ENCODE data around the gene FOXN3. TPM values are rescaled to one million over a fixed set of nuclear protein-coding genes. Genes with fewer than 3 reads are reported as not detected.
"Not testable (repeated sequence)": the region's sequence is repeated elsewhere in the genome, so short reads cannot be mapped to it uniquely, and the experiment has no call there.

Gene FOXN3
- total RNA-seq, 1 donor from 2014 or later, result 131 TPM

- intact Hi-C loops (cut with micrococcal nuclease), result no loop called here
- peaks cover 21% of the 10 kb centered on the region for H3K36me3 Mint-ChIP-seq (ENCODE audit: low read depth)
Measured at GRCh38 chr14:89212386-89213235, 204.4 kb downstream of the FOXN3 start.

GRCh38 chr14:89209558-89209957 is 207.5 kb downstream of the FOXN3 start:
- DNase-seq (ENCODE audit: low spot score), result no peak
- Mint-ChIP-seq H3K4me3 (ENCODE audit: low read depth) (no peak overlapping the region), H3K27ac (no peak overlapping the region), H3K36me3 (ENCODE audit: low read depth) (peaks cover 21% of the 10 kb centered on the region), H3K4me1 (ENCODE audit: low read depth) (no peaks in the 10 kb centered on the region), H3K27me3 (ENCODE audit: low read depth) (no peaks in the 10 kb centered on the region), H3K9me3 (no peaks in the 10 kb centered on the region)
- intact Hi-C loops (cut with micrococcal nuclease), result no loop called here

More at GRCh38 chr14:89212386-89213235, 204.4 kb downstream of the FOXN3 start:
- Mint-ChIP-seq H3K4me3 (ENCODE audit: low read depth) (no peak overlapping the region), H3K27ac (no peak overlapping the region), H3K27me3 (ENCODE audit: low read depth) (no peaks in the 10 kb centered on the region), H3K9me3 (no peaks in the 10 kb centered on the region), H3K4me1 (ENCODE audit: low read depth) (peaks cover 1% of the 10 kb centered on the region)
- DNase-seq (ENCODE audit: low spot score), result no peak

DNA sequence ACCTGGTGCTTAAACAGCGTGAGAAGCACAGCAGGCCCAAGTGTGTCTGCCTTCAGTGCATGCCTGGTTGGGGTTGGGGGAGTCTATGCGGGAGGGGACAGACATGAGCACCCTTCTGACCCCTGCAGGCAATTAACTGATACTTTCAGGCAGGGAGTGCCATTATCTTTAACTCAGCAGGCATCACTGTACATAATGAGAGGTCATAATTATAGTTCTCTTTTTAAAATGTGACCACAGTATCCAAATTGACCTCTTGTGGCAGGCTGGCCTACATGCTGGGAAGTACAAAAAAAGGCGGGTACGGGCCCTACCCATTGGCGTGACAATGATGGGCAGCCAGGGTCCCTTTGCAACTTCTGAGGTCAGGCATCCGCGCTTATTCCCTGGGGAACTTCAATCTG is 209.1 kb downstream of the FOXN3 start:
- H3K9me3 Mint-ChIP-seq, result no peaks in the 10 kb centered on the region
- DNase-seq (ENCODE audit: low spot score), result no peak
- peaks cover 22% of the 10 kb centered on the region for H3K36me3 Mint-ChIP-seq (ENCODE audit: low read depth)
- H3K27me3 Mint-ChIP-seq (ENCODE audit: low read depth), result no peaks in the 10 kb centered on the region
- intact Hi-C loops (cut with micrococcal nuclease), result no loop called here
- H3K27ac Mint-ChIP-seq, result no peak overlapping the region
- H3K4me3 Mint-ChIP-seq (ENCODE audit: low read depth), result no peak overlapping the region
- no peaks in the 10 kb centered on the region for H3K4me1 Mint-ChIP-seq (ENCODE audit: low read depth)

DNA sequence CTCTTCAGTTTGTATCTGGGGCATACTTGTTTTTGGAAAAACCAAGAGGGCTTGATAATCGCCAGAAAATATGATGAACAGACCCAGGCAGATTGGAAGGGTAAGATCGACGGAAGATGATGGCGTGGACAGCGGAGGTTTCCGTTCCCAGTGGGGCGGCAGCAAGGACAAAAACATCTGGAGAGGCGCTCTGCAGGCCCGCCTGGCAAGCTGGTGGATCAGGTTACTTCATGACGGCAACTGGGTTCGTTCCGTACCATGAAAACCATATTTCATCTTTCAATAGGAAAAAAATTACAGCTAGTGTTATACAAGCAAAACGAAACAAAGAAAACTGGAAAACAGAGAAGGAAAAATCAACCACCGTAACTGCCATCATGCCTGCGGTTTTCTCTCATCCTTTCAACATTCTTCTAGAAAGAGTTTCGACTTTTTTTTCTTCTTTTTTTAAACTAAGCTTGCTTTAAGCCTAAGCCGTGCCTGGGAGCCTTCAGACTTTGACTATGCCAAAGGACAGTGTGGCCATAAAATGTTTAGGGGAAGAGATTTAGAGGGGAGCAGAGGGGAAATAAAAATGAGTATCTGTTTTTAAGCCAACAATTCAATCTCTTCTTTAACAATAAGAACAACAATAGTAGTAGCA is 210.5 kb downstream of the FOXN3 start:
- H3K36me3 Mint-ChIP-seq (ENCODE audit: low read depth), result peaks cover 22% of the 10 kb centered on the region
- H3K27ac Mint-ChIP-seq, result no peak overlapping the region
- H3K4me3 Mint-ChIP-seq (ENCODE audit: low read depth), result no peak overlapping the region
- no peaks in the 10 kb centered on the region for H3K9me3 Mint-ChIP-seq
- peaks cover 13% of the 10 kb centered on the region for H3K4me1 Mint-ChIP-seq (ENCODE audit: low read depth)
- intact Hi-C loops (cut with micrococcal nuclease), result no loop called here
- no peaks in the 10 kb centered on the region for H3K27me3 Mint-ChIP-seq (ENCODE audit: low read depth)
- no peak for DNase-seq (ENCODE audit: low spot score)

DNA sequence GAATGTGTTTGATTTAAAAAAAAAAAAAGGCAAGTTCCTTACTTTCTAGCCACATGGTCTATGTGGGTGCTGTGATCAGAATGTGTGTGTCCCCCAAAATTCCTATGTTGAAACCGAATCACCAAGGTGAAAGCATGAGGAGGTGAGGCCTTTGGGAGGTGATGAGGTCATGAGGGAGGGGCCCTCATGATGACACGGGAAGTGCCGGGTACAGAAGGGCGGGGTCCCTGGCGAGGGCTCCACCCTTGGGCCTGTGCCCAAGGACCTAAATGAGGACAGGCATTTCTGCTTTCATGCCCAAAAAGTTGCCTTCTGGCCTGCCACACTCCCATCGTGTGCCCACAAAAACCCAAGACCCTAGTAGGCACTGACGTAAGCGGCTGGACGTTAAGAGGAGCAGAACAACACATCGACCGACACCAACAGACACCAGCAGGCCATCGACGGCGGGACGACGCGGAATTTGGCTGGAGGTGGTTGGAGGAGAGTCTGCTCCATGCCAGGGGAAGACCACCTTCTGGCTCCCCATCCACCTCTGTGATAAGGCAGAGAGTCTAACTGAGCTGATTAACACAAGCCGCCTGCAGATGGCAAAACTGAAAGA is 211.8 kb downstream of the FOXN3 start:
- peaks cover 13% of the 10 kb centered on the region for H3K4me1 Mint-ChIP-seq (ENCODE audit: low read depth)

GRCh38 chr14:89202413-89203190 is 214.4 kb downstream of the FOXN3 start:
- Mint-ChIP-seq H3K4me3 (ENCODE audit: low read depth) (no peak overlapping the region), H3K36me3 (ENCODE audit: low read depth) (peaks cover 31% of the 10 kb centered on the region), H3K4me1 (ENCODE audit: low read depth) (peaks cover 20% of the 10 kb centered on the region), H3K9me3 (no peaks in the 10 kb centered on the region), H3K27me3 (ENCODE audit: low read depth) (no peaks in the 10 kb centered on the region), H3K27ac (no peak overlapping the region)
- intact Hi-C loops (cut with micrococcal nuclease), result no loop called here
- no peak for DNase-seq (ENCODE audit: low spot score)

More for the DNA sequence above, 211.8 kb downstream of the FOXN3 start:
- intact Hi-C loops (cut with micrococcal nuclease), result no loop called here
- no peaks in the 10 kb centered on the region for H3K9me3 Mint-ChIP-seq
- no peaks in the 10 kb centered on the region for H3K27me3 Mint-ChIP-seq (ENCODE audit: low read depth)
- H3K27ac Mint-ChIP-seq, result no peak overlapping the region
- H3K4me3 Mint-ChIP-seq (ENCODE audit: low read depth), result no peak overlapping the region
- no peak for DNase-seq (ENCODE audit: low spot score)
- peaks cover 18% of the 10 kb centered on the region for H3K36me3 Mint-ChIP-seq (ENCODE audit: low read depth)

DNA sequence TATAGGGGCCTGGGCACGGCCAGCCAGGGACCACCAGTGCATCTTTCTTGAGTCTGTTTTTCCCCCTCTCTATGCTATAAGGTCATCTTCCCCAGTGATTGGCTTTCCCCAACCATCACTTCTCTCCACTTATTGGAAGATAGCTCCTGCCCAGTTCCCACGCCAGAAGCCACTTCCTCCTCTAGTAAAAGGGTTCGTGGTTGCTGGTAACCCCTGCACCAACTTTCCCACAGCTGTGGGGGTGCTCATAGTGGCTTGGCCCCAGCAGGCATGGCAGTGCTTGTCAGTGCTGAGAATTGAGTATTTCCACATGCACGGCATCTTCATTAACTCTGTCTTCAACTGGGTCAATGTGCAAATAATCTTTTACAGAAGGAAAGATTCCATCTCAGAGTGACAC is 215.4 kb downstream of the FOXN3 start:
- Mint-ChIP-seq H3K36me3 (ENCODE audit: low read depth) (peaks cover 39% of the 10 kb centered on the region), H3K27me3 (ENCODE audit: low read depth) (no peaks in the 10 kb centered on the region), H3K9me3 (no peaks in the 10 kb centered on the region), H3K4me3 (ENCODE audit: low read depth) (no peak overlapping the region), H3K27ac (no peak overlapping the region), H3K4me1 (ENCODE audit: low read depth) (peaks cover 24% of the 10 kb centered on the region)
- intact Hi-C loops (cut with micrococcal nuclease), result no loop called here
- DNase-seq (ENCODE audit: low spot score), result no peak

DNA sequence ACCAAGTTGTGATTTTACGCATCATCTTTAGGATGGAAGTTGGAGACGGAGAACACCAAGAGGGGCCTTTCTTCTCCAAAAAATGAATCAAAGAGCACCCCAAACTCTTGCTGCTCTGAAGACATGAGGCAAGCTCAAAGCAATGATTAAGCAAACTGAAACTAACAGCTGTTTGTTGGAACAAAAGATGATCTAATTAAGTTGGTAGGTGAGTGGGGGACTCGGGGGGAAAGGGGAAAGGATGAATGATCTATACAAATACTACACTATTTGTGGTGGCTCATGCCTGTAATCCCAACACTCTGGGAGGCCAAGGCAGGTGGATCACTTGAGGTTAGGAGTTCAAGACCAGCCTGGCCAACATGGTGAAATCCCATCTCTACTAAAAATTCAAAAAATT is 217.7 kb downstream of the FOXN3 start:
- H3K27me3 Mint-ChIP-seq (ENCODE audit: low read depth), result not testable (repeated sequence)
- peaks cover 27% of the 10 kb centered on the region for H3K4me1 Mint-ChIP-seq (ENCODE audit: low read depth)

GRCh38 chr14:89198544-89199329 is 218.3 kb downstream of the FOXN3 start:
- Mint-ChIP-seq H3K27me3 (ENCODE audit: low read depth) (no peaks in the 10 kb centered on the region), H3K4me1 (ENCODE audit: low read depth) (peaks cover 27% of the 10 kb centered on the region), H3K27ac (no peak overlapping the region)

More for the DNA sequence above, 217.7 kb downstream of the FOXN3 start:
- DNase-seq (ENCODE audit: low spot score); H3K4me3 Mint-ChIP-seq (ENCODE audit: low read depth); H3K27ac Mint-ChIP-seq; intact Hi-C loops (cut with micrococcal nuclease); H3K9me3 Mint-ChIP-seq: not testable (repeated sequence)
- H3K36me3 Mint-ChIP-seq (ENCODE audit: low read depth), result peaks cover 43% of the 10 kb centered on the region

DNA sequence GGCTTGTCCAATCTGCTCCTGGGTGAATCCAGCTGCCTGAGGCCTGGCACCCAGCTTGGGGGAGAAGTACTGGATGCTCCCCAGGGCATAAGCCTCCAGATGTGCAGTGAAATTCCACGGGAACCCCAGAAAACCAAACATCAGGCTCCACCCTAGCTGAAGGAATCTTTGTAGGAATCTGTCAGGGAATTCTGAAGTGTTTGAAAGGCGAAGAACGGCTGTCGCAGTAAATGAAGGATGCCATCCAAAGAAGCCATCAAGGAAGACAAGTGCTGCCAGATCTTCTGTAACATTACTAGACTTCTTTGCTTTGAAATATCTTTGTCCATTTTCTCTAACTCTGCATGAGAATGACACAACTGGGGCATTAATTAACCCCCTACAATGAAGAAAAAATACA is 219.4 kb downstream of the FOXN3 start:
- no peak overlapping the region for H3K27ac Mint-ChIP-seq
- H3K36me3 Mint-ChIP-seq (ENCODE audit: low read depth), result peaks cover 43% of the 10 kb centered on the region
- H3K4me1 Mint-ChIP-seq (ENCODE audit: low read depth), result peaks cover 25% of the 10 kb centered on the region
- H3K4me3 Mint-ChIP-seq (ENCODE audit: low read depth), result no peak overlapping the region
- no peaks in the 10 kb centered on the region for H3K9me3 Mint-ChIP-seq
- no peak for DNase-seq (ENCODE audit: low spot score)
- intact Hi-C loops (cut with micrococcal nuclease), result no loop called here
- no peaks in the 10 kb centered on the region for H3K27me3 Mint-ChIP-seq (ENCODE audit: low read depth)

More at GRCh38 chr14:89198544-89199329, 218.3 kb downstream of the FOXN3 start:
- H3K9me3 Mint-ChIP-seq, result no peaks in the 10 kb centered on the region
- no peak for DNase-seq (ENCODE audit: low spot score)
- intact Hi-C loops (cut with micrococcal nuclease), result no loop called here
- H3K36me3 Mint-ChIP-seq (ENCODE audit: low read depth), result peaks cover 43% of the 10 kb centered on the region
- H3K4me3 Mint-ChIP-seq (ENCODE audit: low read depth), result no peak overlapping the region

GRCh38 chr14:89196545-89196944 is 220.5 kb downstream of the FOXN3 start:
- Mint-ChIP-seq H3K27me3 (ENCODE audit: low read depth) (no peaks in the 10 kb centered on the region), H3K36me3 (ENCODE audit: low read depth) (peaks cover 43% of the 10 kb centered on the region), H3K4me1 (ENCODE audit: low read depth) (peaks cover 14% of the 10 kb centered on the region), H3K9me3 (no peaks in the 10 kb centered on the region), H3K27ac (no peak overlapping the region), H3K4me3 (ENCODE audit: low read depth) (no peak overlapping the region)
- intact Hi-C loops (cut with micrococcal nuclease), result no loop called here
- DNase-seq (ENCODE audit: low spot score), result no peak

GRCh38 chr14:89194376-89194775 is 222.7 kb downstream of the FOXN3 start:
- no peaks in the 10 kb centered on the region for H3K27me3 Mint-ChIP-seq (ENCODE audit: low read depth)
- H3K36me3 Mint-ChIP-seq (ENCODE audit: low read depth), result peaks cover 49% of the 10 kb centered on the region
- no peak overlapping the region for H3K4me3 Mint-ChIP-seq (ENCODE audit: low read depth)
- intact Hi-C loops (cut with micrococcal nuclease), result no loop called here
- no peak for DNase-seq (ENCODE audit: low spot score)
- H3K4me1 Mint-ChIP-seq (ENCODE audit: low read depth), result peaks cover 13% of the 10 kb centered on the region
- H3K9me3 Mint-ChIP-seq, result no peaks in the 10 kb centered on the region
- no peak overlapping the region for H3K27ac Mint-ChIP-seq

Measured in activated T-helper 2 cell treated with anti-CD3 and anti-CD28 coated beads, Interferon-gamma antibody, Interleukin-2, Interleukin-4, amounts not matched to agents 10 μg/mL and 5 μg/mL and 100 μg/mL, durations not matched to agents 14 hours and 24 hours and 36 hours (primary cell).